H9 (cell line): ENCODE data around the gene MIPOL1. TPM values are rescaled to one million over a fixed set of nuclear protein-coding genes. Genes with fewer than 3 reads are reported as not detected.

Experiments
- DNase-seq: peaks from one replicate; pipeline ENCODE4 v3.0.0-alpha.2; 2017
- H2AFZ ChIP-seq: one replicate; pipeline ENCODE4 v1.6.1; 2013; ENCODE audit warnings: mild to moderate bottlenecking, low read length, control low read depth, moderate library complexity
- H2AK5ac ChIP-seq: 2 replicates; pipeline ENCODE4 v1.6.1; 2013; ENCODE audit warnings: low read length, control low read depth, mixed read lengths; ENCODE audit not compliant: insufficient read length
- H2BK120ac ChIP-seq: one replicate; pipeline ENCODE4 v1.6.1; 2013; ENCODE audit warnings: low read depth, mild to moderate bottlenecking, low read length, control low read depth, inconsistent platforms; ENCODE audit not compliant: poor library complexity, severe bottlenecking
- H2BK12ac ChIP-seq: 2 replicates; pipeline ENCODE4 v1.6.1; 2013; ENCODE audit warnings: low read length, control low read depth, mixed read lengths, low read depth; ENCODE audit not compliant: insufficient read length
- H2BK15ac ChIP-seq: 2 replicates; pipeline ENCODE4 v1.6.1; 2013; ENCODE audit warnings: low read depth, low read length, control low read depth
- H2BK20ac ChIP-seq: one replicate; pipeline ENCODE4 v1.6.1; 2013; ENCODE audit warnings: low read depth, mild to moderate bottlenecking, low read length, control low read depth, inconsistent platforms; ENCODE audit not compliant: poor library complexity, severe bottlenecking
- H2BK5ac ChIP-seq: 2 replicates; pipeline ENCODE4 v1.6.1; 2013; ENCODE audit warnings: low read length, control low read depth, mixed read lengths; ENCODE audit not compliant: insufficient read length
- H3K14ac ChIP-seq: 2 replicates; pipeline ENCODE4 v1.6.1; 2013; ENCODE audit warnings: low read length, control low read depth; ENCODE audit not compliant: insufficient read depth
- H3K18ac ChIP-seq: 2 replicates; pipeline ENCODE4 v1.6.1; 2013; ENCODE audit warnings: low read depth, mild to moderate bottlenecking, mixed read lengths, low read length, control low read depth; ENCODE audit not compliant: insufficient read length
- H3K23ac ChIP-seq: 2 replicates; pipeline ENCODE4 v1.6.1; 2013; ENCODE audit warnings: low read length, control low read depth, mixed read lengths, low read depth; ENCODE audit not compliant: insufficient read length
- H3K23me2 ChIP-seq: 2 replicates; pipeline ENCODE4 v1.6.1; 2013; ENCODE audit warnings: low read depth, mild to moderate bottlenecking, mixed read lengths, low read length, control low read depth; ENCODE audit not compliant: insufficient read length, poor library complexity, severe bottlenecking
- H3K27ac ChIP-seq: 2 replicates; pipeline ENCODE4 v1.5.1; 2013; ENCODE audit warnings: low read length, control low read depth, mixed read lengths, low read depth; ENCODE audit not compliant: insufficient read length
- H3K27me3 ChIP-seq: 2 replicates; pipeline ENCODE4 v1.6.1; 2013; ENCODE audit warnings: low read length, control low read depth, inconsistent platforms; ENCODE audit not compliant: insufficient read depth
- H3K4ac ChIP-seq: 2 replicates; pipeline ENCODE4 v1.6.1; 2013; ENCODE audit warnings: low read depth, mild to moderate bottlenecking, control low read depth, inconsistent platforms, low read length, moderate library complexity
- H3K4me1 ChIP-seq: 2 replicates; pipeline ENCODE4 v1.6.1; 2013; ENCODE audit warnings: low read length, control low read depth, inconsistent platforms; ENCODE audit not compliant: insufficient read depth
- H3K4me2 ChIP-seq: 2 replicates; pipeline ENCODE4 v1.6.1; 2013; ENCODE audit warnings: low read length, control low read depth, mixed read lengths; ENCODE audit not compliant: insufficient read length, insufficient read depth
- H3K56ac ChIP-seq: 2 replicates; pipeline ENCODE4 v1.6.1; 2013; ENCODE audit warnings: low read depth, mild to moderate bottlenecking, mixed read lengths, low read length, control low read depth; ENCODE audit not compliant: insufficient read length
- H3K79me1 ChIP-seq: 2 replicates; pipeline ENCODE4 v1.6.1; 2013; ENCODE audit warnings: low read depth, mild to moderate bottlenecking, moderate library complexity, low read length, control low read depth, inconsistent platforms; ENCODE audit not compliant: insufficient read depth, poor library complexity, severe bottlenecking
- H3K79me2 ChIP-seq: 2 replicates; pipeline ENCODE4 v1.6.1; 2013; ENCODE audit warnings: low read length, control low read depth, inconsistent platforms; ENCODE audit not compliant: insufficient read depth
- H3K9ac ChIP-seq: 2 replicates; pipeline ENCODE4 v1.6.1; 2013; ENCODE audit warnings: low read length, control low read depth, mixed read lengths; ENCODE audit not compliant: insufficient read length; ENCODE audit errors: extremely low read depth
- H3K9me3 ChIP-seq: one replicate; pipeline ENCODE4 v1.6.1; 2013; ENCODE audit warnings: low read depth, low read length, inconsistent platforms; ENCODE audit not compliant: control insufficient read depth
- H3T11ph ChIP-seq: one replicate; pipeline ENCODE4 v1.6.1; 2013; ENCODE audit warnings: mild to moderate bottlenecking, low read length, control low read depth, inconsistent platforms
- H4K20me1 ChIP-seq: one replicate; pipeline ENCODE4 v1.6.1; 2013; ENCODE audit not compliant: control insufficient read depth, insufficient read length, insufficient read depth
- H4K5ac ChIP-seq: 2 replicates; pipeline ENCODE4 v1.6.1; 2013; ENCODE audit warnings: low read depth, mild to moderate bottlenecking, mixed read lengths, low read length, control low read depth; ENCODE audit not compliant: insufficient read length
- H4K8ac ChIP-seq: replicated peaks from 2 replicates; pipeline ENCODE4 v1.6.1; 2013; ENCODE audit warnings: low read length, control low read depth, mixed read lengths, low read depth; ENCODE audit not compliant: insufficient read length
- H4K91ac ChIP-seq: 2 replicates; pipeline ENCODE4 v1.6.1; 2013; ENCODE audit warnings: low read depth, mild to moderate bottlenecking, moderate library complexity, mixed read lengths, low read length, control low read depth; ENCODE audit not compliant: insufficient read length
- H3K27ac Mint-ChIP-seq, 3 experiments: 2 replicates in 2 of 3; 3 replicates in 1 of 3; pipeline ENCODE4 v1.8.0; 2020 to 2021; ENCODE audit warnings: mixed read lengths in 3 of 3, mild to moderate bottlenecking in 1 of 3, moderate library complexity in 1 of 3
- H3K27me3 Mint-ChIP-seq: 2 replicates; pipeline ENCODE4 v1.8.0; 2021; ENCODE audit warnings: low read depth, mild to moderate bottlenecking, moderate library complexity, mixed read lengths
- H3K36me3 Mint-ChIP-seq, 3 experiments: 2 replicates in 2 of 3; 3 replicates in 1 of 3; pipeline ENCODE4 v1.8.0; 2020 to 2021; ENCODE audit warnings: low read depth in 3 of 3, mixed read lengths in 3 of 3; ENCODE audit not compliant: insufficient read depth in 1 of 3
- H3K4me1 Mint-ChIP-seq, 2 experiments: 2 replicates each; pipeline ENCODE4 v1.8.0; 2020; ENCODE audit warnings: mixed read lengths in 2 of 2
- H3K4me3 Mint-ChIP-seq, 2 experiments: 2 replicates in 1 of 2; 3 replicates in 1 of 2; pipeline ENCODE4 v1.8.0; 2020 to 2021; ENCODE audit warnings: mild to moderate bottlenecking in 2 of 2, mixed read lengths in 2 of 2, moderate library complexity in 1 of 2
- H3K9me3 Mint-ChIP-seq, 2 experiments: 2 replicates in 1 of 2; 3 replicates in 1 of 2; pipeline ENCODE4 v1.8.0; 2020; ENCODE audit warnings: mild to moderate bottlenecking in 2 of 2, mixed read lengths in 2 of 2, moderate library complexity in 1 of 2
- CTCF ChIP-seq: fragments of 200-600 bp; sonication (generic); conservative IDR thresholded peaks from 3 replicates; pipeline ENCODE4 v1.8.0; 2021; ENCODE audit warnings: antibody characterized with exemption, mild to moderate bottlenecking
- WGBS: extraction: QIAGEN DNeasy Blood & Tissue Kit; methylation state at CpG from one replicate; pipeline ENCODE4 v1.1.7; 2013; ENCODE audit warnings: missing lambda C conversion rate, low lambda C conversion rate, mixed read lengths; ENCODE audit not compliant: insufficient read length; ENCODE audit errors: extremely low coverage; 5-methylcytosine and 5-hydroxymethylcytosine counted together
- total RNA-seq: library from RNA; stranded (reverse); gene quantifications from 2 replicates; pipeline ENCODE4 v1.2.1, GENCODE V29; 2021

Gene MIPOL1
- total RNA-seq, 1 experiment from 2014 or later, result 15.6 TPM

- H2AFZ ChIP-seq, result no peak overlapping the region
- H4K91ac ChIP-seq, result no peak overlapping the region
- no peak overlapping the region for H2BK20ac ChIP-seq
- no peaks in the 10 kb centered on the region for H3K36me3 Mint-ChIP-seq
- H3K27me3 ChIP-seq, result no peaks in the 10 kb centered on the region
- H4K8ac ChIP-seq, result no peak overlapping the region
- peak overlapping the region in 1 of 3 experiments; percentile 93; a peak in 1 of 7 replicates for H3K27ac Mint-ChIP-seq
- H3K9ac ChIP-seq, result no peak overlapping the region
- H3K23me2 ChIP-seq, result no peaks in the 10 kb centered on the region
- no peaks in the 10 kb centered on the region for H3K79me2 ChIP-seq
- DNase-seq, result no peak
- H3K79me1 ChIP-seq, result no peaks in the 10 kb centered on the region
- H2BK15ac ChIP-seq, result no peak overlapping the region
- no peak overlapping the region for H2BK120ac ChIP-seq
- no peak overlapping the region for H4K5ac ChIP-seq
- H3K9me3 ChIP-seq, result no peaks in the 10 kb centered on the region
- no peak overlapping the region for H3K14ac ChIP-seq
- no CpG with 5 or more reads among the region's 3 CpGs for WGBS
- H3K4me1 Mint-ChIP-seq, result no peaks in the 10 kb centered on the region
- H3K4me1 ChIP-seq, result no peaks in the 10 kb centered on the region
- H3K18ac ChIP-seq, result no peak overlapping the region
- no peak overlapping the region for H3K56ac ChIP-seq
- H3K4ac ChIP-seq, result no peak overlapping the region
- no peak overlapping the region for H2AK5ac ChIP-seq
- H2BK5ac ChIP-seq, result no peak overlapping the region
- no peak overlapping the region for H3K23ac ChIP-seq
- no peak overlapping the region for H3T11ph ChIP-seq
- no peaks in the 10 kb centered on the region for H4K20me1 ChIP-seq
- TF ChIP-seq CTCF, result no peak
- H3K4me3 Mint-ChIP-seq, result no peak overlapping the region
- H3K9me3 Mint-ChIP-seq, result no peaks in the 10 kb centered on the region
- H3K4me2 ChIP-seq, result no peak overlapping the region
- H3K27me3 Mint-ChIP-seq, result no peaks in the 10 kb centered on the region
- H2BK12ac ChIP-seq, result no peak overlapping the region
- H3K27ac ChIP-seq, result no peak overlapping the region
Observed at GRCh38 chr14:37413504-37414003, 215.8 kb downstream of the MIPOL1 start.
